OCI-LY7 (cell line): ENCODE data around the gene ADNP2.

ENCODE experiments used
- CTCF ChIP-seq: fragments of 200-600 bp; sonication (generic); conservative IDR thresholded peaks from 2 replicates; pipeline ENCODE4 v1.5.1; 2014; ENCODE audit warnings: mild to moderate bottlenecking, antibody characterized with exemption, low read length, moderate library complexity, mixed read lengths
- EZH2phosphoT487 ChIP-seq: fragments of 200-600 bp; sonication (generic); IDR thresholded peaks from 2 replicates; pipeline ENCODE4 v1.6.1; 2018; ENCODE audit warnings: low read depth, borderline replicate concordance, mild to moderate bottlenecking, mixed run types, antibody characterized with exemption, low read length, moderate library complexity, mixed read lengths

- TF ChIP-seq CTCF (no peak), EZH2phosphoT487 (no peak)
Observed at GRCh38 chr18:80148326-80149199, 39.5 kb downstream of the ADNP2 start.
